HTR-8/SVneo (cell line): ENCODE results near the gene TMEM184A.

ENCODE experiments used
- DNase-seq: peaks from one replicate; pipeline ENCODE4 v3.0.0; 2011; ENCODE audit warnings: low spot score, mixed read lengths; ENCODE audit not compliant: insufficient read length
- FAIRE-seq: peaks from 2 replicates; lab custom pipeline; 2011; peaks lifted over from hg19 to GRCh38; lab: Jason Lieb, UNC

Gene TMEM184A

GRCh38 chr7:1511444-1512422, 44.3 kb downstream of the TMEM184A start:
- FAIRE-seq (no peak), DNase-seq (no peak)

- DNase-seq = no peak
- FAIRE-seq = no peak
Observed at GRCh38 chr7:1510780-1511154, 45.2 kb downstream of the TMEM184A start.

GRCh38 chr7:1509226-1509625, 46.8 kb downstream of the TMEM184A start:
- DNase-seq = no peak
- no peak for FAIRE-seq

GRCh38 chr7:1508277-1508758, 47.7 kb downstream of the TMEM184A start:
- no peak for DNase-seq
- FAIRE-seq = no peak

GRCh38 chr7:1505731-1506550, 50.1 kb downstream of the TMEM184A start:
- DNase-seq (no peak), FAIRE-seq (no peak)

- DNase-seq = peak; percentile 98
- FAIRE-seq = peak; percentile 98
Observed at GRCh38 chr7:1503816-1504775, 51.9 kb downstream of the TMEM184A start, which contains the start of gene INTS1. INTS1 (minus strand) TSS chr7:1504389; CDS start chr7:1503960, 429 bp downstream.

GRCh38 chr7:1503390-1503789, 52.6 kb downstream of the TMEM184A start:
- no peak for FAIRE-seq

GRCh38 chr7:1502845-1503244, 53.2 kb downstream of the TMEM184A start:
- DNase-seq (no peak), FAIRE-seq (peak; percentile 42)

More at GRCh38 chr7:1503390-1503789, 52.6 kb downstream of the TMEM184A start:
- no peak for DNase-seq

- no peak for DNase-seq
- no peak for FAIRE-seq
Observed at GRCh38 chr7:1501487-1502270, 54.3 kb downstream of the TMEM184A start.

GRCh38 chr7:1500064-1500807, 55.8 kb downstream of the TMEM184A start:
- no peak for FAIRE-seq

GRCh38 chr7:1499367-1500029, 56.5 kb downstream of the TMEM184A start:
- no peak for FAIRE-seq
- no peak for DNase-seq

More at GRCh38 chr7:1500064-1500807, 55.8 kb downstream of the TMEM184A start:
- DNase-seq = no peak

- no peak for DNase-seq
- no peak for FAIRE-seq
Observed at GRCh38 chr7:1498370-1499305, 57.4 kb downstream of the TMEM184A start.

GRCh38 chr7:1497293-1497927, 58.6 kb downstream of the TMEM184A start:
- no peak for FAIRE-seq
- no peak for DNase-seq

GRCh38 chr7:1496531-1497292, 59.3 kb downstream of the TMEM184A start:
- DNase-seq (no peak), FAIRE-seq (no peak)

GRCh38 chr7:1495564-1496242, 60.3 kb downstream of the TMEM184A start:
- DNase-seq = no peak
- FAIRE-seq = no peak
